Activated CD4-positive, CD25-positive, alpha-beta regulatory T cell treated with anti-CD3 and anti-CD28 coated beads, Interleukin-2, amount 50 U/mL, for 72 hours (primary cell): Measurements from ENCODE around the gene FBN1.

ENCODE experiments used
- DNase-seq: peaks from one replicate; pipeline ENCODE4 v3.0.0; 2021

Gene FBN1

GRCh38 chr15:48650931-48651330 lies 5.4 kb upstream of the FBN1 start:
- no peak for DNase-seq

GRCh38 chr15:48647962-48648361 lies 2.5 kb upstream of the FBN1 start:
- DNase-seq, result no peak

GRCh38 chr15:48646331-48646730 lies 822 bp upstream of the FBN1 start:
- no peak for DNase-seq

GRCh38 chr15:48644827-48645557 lies 517 bp downstream of the FBN1 start:
- no peak for DNase-seq

- no peak for DNase-seq
These were observed 1.1 kb downstream of the FBN1 start for GRCh38 chr15:48644467-48644826.

GRCh38 chr15:48643776-48644466 lies 1.6 kb downstream of the FBN1 start:
- DNase-seq, result no peak

- no peak for DNase-seq
These were observed 2.3 kb downstream of the FBN1 start for GRCh38 chr15:48643206-48643605.

GRCh38 chr15:48642795-48643194 lies 2.7 kb downstream of the FBN1 start:
- DNase-seq, result no peak

GRCh38 chr15:48641416-48641815 lies 4.1 kb downstream of the FBN1 start:
- DNase-seq, result no peak

- DNase-seq, result no peak
These were observed 6.5 kb downstream of the FBN1 start for GRCh38 chr15:48638963-48639362.

- no peak for DNase-seq
These were observed 7.9 kb downstream of the FBN1 start for GRCh38 chr15:48637639-48638038.

- DNase-seq, result no peak
These were observed 9.0 kb downstream of the FBN1 start for GRCh38 chr15:48636511-48636910.

- no peak for DNase-seq
These were observed 10.6 kb downstream of the FBN1 start for GRCh38 chr15:48634893-48635292.

- DNase-seq, result no peak
These were observed 11.4 kb downstream of the FBN1 start for GRCh38 chr15:48634096-48634495.

GRCh38 chr15:48632651-48633050 lies 12.9 kb downstream of the FBN1 start:
- no peak for DNase-seq

GRCh38 chr15:48631176-48631770 lies 14.2 kb downstream of the FBN1 start:
- no peak for DNase-seq

- no peak for DNase-seq
These were observed 15.3 kb downstream of the FBN1 start for GRCh38 chr15:48630245-48630644.

GRCh38 chr15:48628832-48629231 lies 16.7 kb downstream of the FBN1 start:
- no peak for DNase-seq

GRCh38 chr15:48627260-48627940 lies 18.1 kb downstream of the FBN1 start:
- no peak for DNase-seq

- no peak for DNase-seq
These were observed 20.4 kb downstream of the FBN1 start for GRCh38 chr15:48625126-48625525.

- DNase-seq, result no peak
These were observed 20.8 kb downstream of the FBN1 start for GRCh38 chr15:48624700-48625099.

GRCh38 chr15:48623456-48623855 lies 22.1 kb downstream of the FBN1 start:
- no peak for DNase-seq

GRCh38 chr15:48622237-48622636 lies 23.3 kb downstream of the FBN1 start:
- no peak for DNase-seq

GRCh38 chr15:48619446-48619845 lies 26.1 kb downstream of the FBN1 start:
- DNase-seq, result no peak
